ENCODE measurements around the gene HINT3.

DNA sequence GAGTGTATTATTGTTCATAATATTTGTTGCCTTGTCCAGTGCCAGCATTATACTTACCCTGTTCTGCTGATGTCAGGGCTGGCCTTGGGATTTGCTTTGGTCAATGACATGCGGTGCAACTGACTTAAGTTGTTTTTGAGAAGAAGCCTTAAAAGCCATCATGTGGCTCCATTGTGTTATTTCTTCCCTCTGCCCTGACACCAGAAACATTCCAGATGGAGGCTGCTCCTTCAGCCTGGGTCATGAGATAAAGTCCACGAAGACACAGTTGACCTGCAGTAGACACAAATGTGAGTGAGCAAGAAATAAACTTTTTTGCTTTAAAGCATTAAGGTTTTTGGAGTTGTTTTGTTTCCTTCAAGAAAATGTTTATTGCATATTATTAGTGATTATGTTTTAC lies 7.5 kb upstream of the HINT3 start:
- TF ChIP-seq SUZ12 (IDR thresholded peaks at IDR 0.05) (no peak), SP1 (IDR thresholded peaks at IDR 0.05) (no peak), ZNF384 (IDR thresholded peaks at IDR 0.05) (no peak), HDGF (IDR thresholded peaks at IDR 0.05; ENCODE audit: borderline replicate concordance) (no peak), TARDBP (IDR thresholded peaks at IDR 0.05) (no peak)

All from HEK293T (cell line).